AG09319 (cell line): Measurements from ENCODE around the gene CPNE7.

Experiments used
- DNase-seq: peaks from one replicate; pipeline ENCODE4 v3.0.0-alpha.2; 2010; ENCODE audit warnings: low read depth; ENCODE audit errors: extremely low read depth
- TF ChIP-seq, protein P1 (sequence below): IDR thresholded peaks from 2 replicates; pipeline ENCODE4 v1.5.1; 2011; ENCODE audit warnings: low read depth, mild to moderate bottlenecking, inconsistent platforms, low read length, moderate library complexity

CPNE7 gene

DNA sequence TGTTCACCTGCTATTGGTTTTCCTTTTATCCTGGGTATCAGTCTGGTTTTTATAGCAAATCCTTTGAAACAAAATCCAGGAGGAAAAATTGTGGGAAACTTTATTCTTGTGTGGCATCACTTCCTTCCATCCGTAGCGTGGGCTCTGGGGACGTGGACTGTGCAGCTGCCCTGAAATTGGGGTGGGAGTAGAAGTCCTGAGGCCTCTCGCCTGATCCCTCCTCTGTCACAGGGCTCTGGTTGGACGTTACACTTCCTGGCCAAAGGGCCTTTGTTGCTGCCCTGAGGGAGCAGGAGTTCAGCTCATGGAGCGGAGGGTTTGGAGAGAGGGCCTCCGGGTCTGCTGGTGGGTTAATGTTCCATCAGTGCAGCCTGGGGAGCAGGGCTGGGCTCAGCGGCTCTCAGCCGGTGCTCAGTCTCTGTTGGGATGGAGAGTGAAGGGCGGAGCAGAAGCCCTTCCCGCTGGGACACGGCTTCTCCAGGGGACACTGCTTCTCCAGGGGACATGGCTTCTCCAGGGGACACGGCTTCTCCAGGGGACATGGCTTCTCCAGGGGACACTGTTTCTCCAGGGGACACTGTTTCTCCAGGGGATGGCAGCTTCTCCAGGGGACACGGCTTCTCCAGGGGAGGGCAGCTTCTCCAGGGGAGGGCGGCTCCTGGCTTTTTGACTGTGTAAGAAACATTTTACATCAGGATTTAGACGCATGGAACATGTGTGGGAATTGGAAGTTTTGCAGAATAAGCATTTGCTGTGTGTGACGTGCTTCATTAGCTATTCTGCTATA lies 30.3 kb upstream of the CPNE7 start:
- TF ChIP-seq, protein P1, sequence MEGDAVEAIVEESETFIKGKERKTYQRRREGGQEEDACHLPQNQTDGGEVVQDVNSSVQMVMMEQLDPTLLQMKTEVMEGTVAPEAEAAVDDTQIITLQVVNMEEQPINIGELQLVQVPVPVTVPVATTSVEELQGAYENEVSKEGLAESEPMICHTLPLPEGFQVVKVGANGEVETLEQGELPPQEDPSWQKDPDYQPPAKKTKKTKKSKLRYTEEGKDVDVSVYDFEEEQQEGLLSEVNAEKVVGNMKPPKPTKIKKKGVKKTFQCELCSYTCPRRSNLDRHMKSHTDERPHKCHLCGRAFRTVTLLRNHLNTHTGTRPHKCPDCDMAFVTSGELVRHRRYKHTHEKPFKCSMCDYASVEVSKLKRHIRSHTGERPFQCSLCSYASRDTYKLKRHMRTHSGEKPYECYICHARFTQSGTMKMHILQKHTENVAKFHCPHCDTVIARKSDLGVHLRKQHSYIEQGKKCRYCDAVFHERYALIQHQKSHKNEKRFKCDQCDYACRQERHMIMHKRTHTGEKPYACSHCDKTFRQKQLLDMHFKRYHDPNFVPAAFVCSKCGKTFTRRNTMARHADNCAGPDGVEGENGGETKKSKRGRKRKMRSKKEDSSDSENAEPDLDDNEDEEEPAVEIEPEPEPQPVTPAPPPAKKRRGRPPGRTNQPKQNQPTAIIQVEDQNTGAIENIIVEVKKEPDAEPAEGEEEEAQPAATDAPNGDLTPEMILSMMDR: no peak
- no peak for DNase-seq

DNA sequence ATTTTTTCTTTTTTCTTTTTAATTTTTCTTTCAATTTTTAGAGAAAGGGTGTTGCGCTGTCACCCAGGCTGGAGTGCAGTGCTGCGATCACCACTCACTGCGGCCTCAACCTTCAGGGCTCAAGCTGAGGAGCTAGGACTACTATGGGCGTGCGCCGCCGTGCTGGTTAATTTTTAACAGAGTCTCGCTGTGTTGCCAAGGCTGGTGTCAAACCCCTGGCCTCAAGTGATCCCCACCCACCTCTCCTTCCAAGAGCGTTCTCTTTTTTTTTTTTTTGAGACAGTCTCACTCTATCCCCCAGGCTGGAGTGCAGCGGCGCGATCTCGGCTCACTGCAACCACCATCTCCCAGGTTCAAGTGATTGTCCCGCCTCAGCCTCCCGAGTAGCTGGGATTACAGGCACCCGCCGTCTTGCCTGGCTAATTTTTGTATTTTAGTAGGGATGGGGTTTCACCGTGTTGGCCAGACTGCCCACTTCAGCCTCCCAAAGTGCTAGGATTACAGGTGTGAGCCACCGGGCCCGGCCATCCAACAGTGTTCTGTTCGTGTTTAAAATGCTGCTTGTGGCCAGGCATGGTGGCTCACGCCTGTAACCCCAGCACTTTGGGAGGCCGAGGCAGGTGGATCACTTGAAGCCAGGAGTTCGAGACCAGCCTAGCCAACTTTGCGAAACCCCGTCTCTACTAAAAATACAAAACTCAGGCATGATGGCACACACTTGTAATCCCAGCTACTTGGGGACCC lies 29.6 kb upstream of the CPNE7 start:
- DNase-seq: no peak
- TF ChIP-seq, protein P1: no peak

DNA sequence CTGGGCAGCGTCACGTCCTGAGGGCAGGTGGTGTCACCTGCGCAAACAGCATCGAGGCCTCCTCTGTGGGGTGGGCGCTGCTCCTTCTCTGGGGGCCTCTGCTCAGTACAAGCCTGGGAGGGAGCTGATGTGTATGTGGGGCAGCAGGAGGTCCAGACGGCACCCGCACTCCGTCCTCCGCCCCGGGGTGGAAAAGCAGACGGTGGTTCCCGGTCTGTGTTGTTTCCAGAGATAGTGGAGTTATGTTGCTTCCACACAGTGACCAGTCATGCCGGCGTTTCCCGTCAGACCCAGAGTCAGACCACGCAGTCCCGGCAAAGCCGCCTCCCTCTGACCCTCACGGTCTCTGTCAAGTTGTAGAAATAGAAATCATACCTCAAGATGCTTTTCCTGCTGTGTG lies 28.8 kb upstream of the CPNE7 start:
- no peak for DNase-seq
- TF ChIP-seq, protein P1: no peak

DNA sequence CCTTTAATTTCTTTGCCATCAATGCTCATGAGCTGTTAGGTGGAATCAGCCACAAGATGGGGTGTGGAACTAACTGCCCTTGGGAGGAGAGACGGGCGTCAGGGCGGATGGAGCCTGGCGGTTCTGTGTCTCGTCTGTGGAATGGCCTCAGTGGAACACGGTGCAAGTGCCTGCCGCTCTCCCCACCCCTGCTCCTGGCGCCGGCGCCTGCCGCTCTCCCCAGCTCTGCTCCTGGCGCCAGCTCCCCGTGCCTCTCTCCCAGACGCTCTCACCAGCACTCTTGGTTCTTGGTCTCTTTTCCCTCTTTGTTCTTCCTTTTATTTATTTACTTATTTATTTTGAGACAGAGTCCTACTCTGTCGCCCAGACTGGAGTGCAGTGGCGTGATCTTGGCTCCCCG lies 28.3 kb upstream of the CPNE7 start:
- TF ChIP-seq, protein P1: no peak
- no peak for DNase-seq

DNA sequence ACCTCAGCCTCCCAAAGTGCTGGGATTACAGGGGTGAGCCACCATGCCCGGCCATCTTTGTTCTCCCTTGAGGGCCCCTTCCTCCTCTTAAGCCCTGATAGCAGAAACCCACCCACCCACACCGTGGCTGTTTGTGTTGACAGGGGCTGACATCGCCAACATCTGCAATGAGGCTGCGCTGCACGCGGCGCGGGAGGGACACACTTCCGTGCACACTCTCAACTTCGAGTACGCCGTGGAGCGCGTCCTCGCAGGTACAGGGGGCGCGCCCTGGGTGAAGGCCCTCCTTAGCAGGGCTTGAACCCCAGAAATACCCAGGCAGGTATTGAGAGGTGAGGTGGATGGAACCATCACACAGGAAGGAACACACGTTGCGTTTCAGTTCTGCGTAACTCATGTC lies 27.7 kb upstream of the CPNE7 start:
- TF ChIP-seq, protein P1: no peak
- no peak for DNase-seq

DNA sequence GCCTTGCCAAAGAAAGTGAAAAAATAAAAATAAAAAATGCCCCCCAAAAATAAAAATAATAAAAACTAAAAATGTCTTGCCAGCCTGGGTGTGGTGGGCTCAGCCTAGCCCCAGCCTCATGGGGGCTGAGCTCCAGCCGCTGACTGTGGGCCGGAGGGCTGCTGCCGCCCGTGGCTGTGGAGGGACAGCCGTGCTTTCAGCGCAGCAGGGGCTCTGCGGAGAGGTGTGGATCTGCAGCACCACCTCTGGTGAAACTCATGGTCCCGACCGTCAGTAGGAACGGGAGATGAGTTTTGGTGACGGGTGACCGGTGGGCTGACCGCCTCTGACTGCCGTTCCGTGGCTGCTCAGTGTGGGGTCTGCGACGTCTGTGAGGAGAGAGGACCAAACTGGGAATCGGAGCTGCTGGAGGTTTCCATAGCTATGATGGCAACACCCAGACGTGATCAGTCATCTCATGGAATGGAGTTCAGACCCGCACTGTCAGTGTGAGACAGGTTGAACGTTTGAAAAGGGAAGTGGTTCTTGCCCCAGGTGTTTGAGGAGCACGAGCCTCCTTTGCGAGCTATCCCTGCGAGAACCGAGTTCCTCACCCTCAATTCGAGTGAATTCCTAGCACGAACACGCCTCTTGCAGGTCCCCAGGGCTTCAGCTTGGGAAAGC lies 27.1 kb upstream of the CPNE7 start:
- no peak for DNase-seq
- TF ChIP-seq, protein P1: no peak
